Lower leg skin (tissue), 3 donors: ENCODE results near the gene MAP6D1.

Experiments
- POLR2A ChIP-seq, 2 donors: fragments of 450-650 bp; IDR thresholded peaks; one replicate each; pipeline ENCODE4 v1.6.1; 2016 to 2017; ENCODE audit warnings: antibody characterized with exemption in 2 of 2, mild to moderate bottlenecking in 1 of 2, moderate library complexity in 1 of 2
- TF ChIP-seq, protein P1 (sequence below), 3 donors: fragments of 450-650 bp; IDR thresholded peaks; one replicate each; pipeline ENCODE4 v1.5.1; 2016; ENCODE audit warnings: antibody characterized with exemption in 3 of 3, mild to moderate bottlenecking in 3 of 3, moderate library complexity in 2 of 3

DNA sequence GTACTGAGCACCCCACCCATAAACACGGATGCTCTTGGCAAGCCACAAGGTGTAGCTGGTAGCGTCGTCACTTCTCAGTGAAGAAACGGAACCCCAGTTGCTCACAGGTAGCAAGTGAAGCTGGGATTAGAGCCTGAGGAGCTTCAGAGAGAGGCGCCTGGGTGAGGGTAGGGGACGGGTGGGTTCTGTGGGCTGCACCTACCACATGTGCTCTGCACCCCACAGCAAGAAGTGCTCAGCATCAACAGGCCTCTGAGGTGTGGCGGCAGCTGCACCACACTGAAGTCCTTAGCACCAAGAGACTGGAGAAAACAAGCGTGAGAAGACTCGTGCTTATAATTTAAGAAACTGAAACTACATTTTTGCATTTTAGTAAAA lies 9.8 kb downstream of the MAP6D1 start:
- TF ChIP-seq, protein P1, sequence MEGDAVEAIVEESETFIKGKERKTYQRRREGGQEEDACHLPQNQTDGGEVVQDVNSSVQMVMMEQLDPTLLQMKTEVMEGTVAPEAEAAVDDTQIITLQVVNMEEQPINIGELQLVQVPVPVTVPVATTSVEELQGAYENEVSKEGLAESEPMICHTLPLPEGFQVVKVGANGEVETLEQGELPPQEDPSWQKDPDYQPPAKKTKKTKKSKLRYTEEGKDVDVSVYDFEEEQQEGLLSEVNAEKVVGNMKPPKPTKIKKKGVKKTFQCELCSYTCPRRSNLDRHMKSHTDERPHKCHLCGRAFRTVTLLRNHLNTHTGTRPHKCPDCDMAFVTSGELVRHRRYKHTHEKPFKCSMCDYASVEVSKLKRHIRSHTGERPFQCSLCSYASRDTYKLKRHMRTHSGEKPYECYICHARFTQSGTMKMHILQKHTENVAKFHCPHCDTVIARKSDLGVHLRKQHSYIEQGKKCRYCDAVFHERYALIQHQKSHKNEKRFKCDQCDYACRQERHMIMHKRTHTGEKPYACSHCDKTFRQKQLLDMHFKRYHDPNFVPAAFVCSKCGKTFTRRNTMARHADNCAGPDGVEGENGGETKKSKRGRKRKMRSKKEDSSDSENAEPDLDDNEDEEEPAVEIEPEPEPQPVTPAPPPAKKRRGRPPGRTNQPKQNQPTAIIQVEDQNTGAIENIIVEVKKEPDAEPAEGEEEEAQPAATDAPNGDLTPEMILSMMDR (IDR thresholded peaks at IDR 0.05), result no peak
- no peak for TF ChIP-seq POLR2A (IDR thresholded peaks at IDR 0.05)
